Measurements from ENCODE around the gene MIAT.

MIAT gene

GRCh38 chr22:26632422-26633155 lies 24.8 kb upstream of the MIAT start:
- no peak for DNase-seq

- DNase-seq: no peak
Observed at GRCh38 chr22:26634189-26634588, 23.2 kb upstream of the MIAT start.

- no peak for DNase-seq
Observed at GRCh38 chr22:26635117-26635516, 22.3 kb upstream of the MIAT start.

GRCh38 chr22:26636296-26636695 lies 21.1 kb upstream of the MIAT start:
- DNase-seq: no peak

GRCh38 chr22:26642465-26643417 lies 14.6 kb upstream of the MIAT start:
- DNase-seq: peak; percentile 87

- DNase-seq: peak; percentile 44
Observed at GRCh38 chr22:26643418-26644100, 13.8 kb upstream of the MIAT start.

- DNase-seq: no peak
Observed at GRCh38 chr22:26646158-26646557, 11.2 kb upstream of the MIAT start.

GRCh38 chr22:26648011-26648497 lies 9.3 kb upstream of the MIAT start:
- DNase-seq: peak; percentile 51

- peak; percentile 28 for DNase-seq
Observed at GRCh38 chr22:26648528-26649388, 8.6 kb upstream of the MIAT start.

- DNase-seq: no peak
Observed at GRCh38 chr22:26650722-26651421, 6.5 kb upstream of the MIAT start.

GRCh38 chr22:26651815-26652214 lies 5.6 kb upstream of the MIAT start:
- DNase-seq: no peak

- DNase-seq: peak; percentile 27
Observed at GRCh38 chr22:26658161-26658560, 773 bp downstream of the MIAT start.

- peak; percentile 80 for DNase-seq
Observed at GRCh38 chr22:26658671-26659478, 1.5 kb downstream of the MIAT start.

GRCh38 chr22:26660356-26660755 lies 3.0 kb downstream of the MIAT start:
- DNase-seq: no peak

- no peak for DNase-seq
Observed at GRCh38 chr22:26660961-26661578, 3.7 kb downstream of the MIAT start.

GRCh38 chr22:26662160-26662559 lies 4.8 kb downstream of the MIAT start:
- DNase-seq: no peak

- DNase-seq: no peak
Observed at GRCh38 chr22:26663374-26663923, 6.1 kb downstream of the MIAT start.

- no peak for DNase-seq
Observed at GRCh38 chr22:26665813-26666231, 8.4 kb downstream of the MIAT start.

- DNase-seq: no peak
Observed at GRCh38 chr22:26667140-26667539, 9.8 kb downstream of the MIAT start.

GRCh38 chr22:26669060-26669481 lies 11.7 kb downstream of the MIAT start:
- DNase-seq: no peak
